GM21786 (cell line): ENCODE measurements around the gene ZNF423.
"Not testable (repeated sequence)": the region's sequence is repeated elsewhere in the genome, so short reads cannot be mapped to it uniquely, and the experiment has no call there.

Source experiments
- ATAC-seq: cut with Tn5 transposase; IDR thresholded peaks from one replicate; pipeline ENCODE4 v1.9.1; 2021; ENCODE audit not compliant: unreplicated experiment

ZNF423 gene

DNA sequence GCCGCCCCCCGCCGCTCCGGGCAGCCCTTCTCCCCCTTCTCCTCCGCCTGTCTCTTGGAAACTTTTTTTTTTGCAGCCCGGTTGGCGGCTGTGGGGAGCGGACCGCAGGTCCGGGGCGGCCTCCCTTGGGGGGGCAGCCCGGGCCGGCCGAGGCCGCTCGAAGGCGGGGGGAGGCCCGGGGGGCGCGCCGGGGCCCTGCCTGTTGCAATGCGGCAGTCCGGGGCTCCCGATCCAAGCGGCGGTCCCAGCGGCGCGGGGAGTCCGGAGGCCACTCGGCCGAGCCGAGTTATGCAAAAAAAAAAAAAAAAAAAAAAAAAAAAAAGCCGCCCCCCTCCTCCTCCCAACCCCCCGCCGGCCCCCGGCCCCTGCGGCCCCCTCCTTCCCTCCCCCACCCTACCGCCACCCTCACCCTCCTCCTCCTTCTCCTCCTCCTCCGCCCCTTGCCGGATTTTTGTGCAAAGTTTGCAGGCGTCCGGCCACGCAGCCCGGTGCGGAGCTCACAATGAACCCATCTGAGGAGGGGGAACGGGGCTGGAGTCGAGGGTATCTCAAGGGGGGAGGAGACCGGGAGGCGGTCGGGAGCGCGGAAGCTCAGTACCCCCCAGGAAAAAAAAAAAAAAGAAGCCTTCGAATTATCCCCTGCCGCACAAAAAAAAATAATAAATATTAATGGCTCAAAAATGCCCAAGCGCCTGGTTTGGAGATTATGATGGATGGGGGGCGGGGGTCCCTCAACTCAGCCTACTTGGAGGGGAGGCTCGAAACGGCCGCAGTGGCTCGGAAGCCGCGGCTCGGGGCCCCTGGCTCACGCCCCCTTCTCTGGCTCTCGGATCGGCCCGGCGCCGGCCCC, at the start of gene ZNF423:
ZNF423 (minus strand) TSS at position 291 of the 850 bp plus-strand sequence. CDS start 338 bp downstream, outside the sequence.
- no peak for ATAC-seq

DNA sequence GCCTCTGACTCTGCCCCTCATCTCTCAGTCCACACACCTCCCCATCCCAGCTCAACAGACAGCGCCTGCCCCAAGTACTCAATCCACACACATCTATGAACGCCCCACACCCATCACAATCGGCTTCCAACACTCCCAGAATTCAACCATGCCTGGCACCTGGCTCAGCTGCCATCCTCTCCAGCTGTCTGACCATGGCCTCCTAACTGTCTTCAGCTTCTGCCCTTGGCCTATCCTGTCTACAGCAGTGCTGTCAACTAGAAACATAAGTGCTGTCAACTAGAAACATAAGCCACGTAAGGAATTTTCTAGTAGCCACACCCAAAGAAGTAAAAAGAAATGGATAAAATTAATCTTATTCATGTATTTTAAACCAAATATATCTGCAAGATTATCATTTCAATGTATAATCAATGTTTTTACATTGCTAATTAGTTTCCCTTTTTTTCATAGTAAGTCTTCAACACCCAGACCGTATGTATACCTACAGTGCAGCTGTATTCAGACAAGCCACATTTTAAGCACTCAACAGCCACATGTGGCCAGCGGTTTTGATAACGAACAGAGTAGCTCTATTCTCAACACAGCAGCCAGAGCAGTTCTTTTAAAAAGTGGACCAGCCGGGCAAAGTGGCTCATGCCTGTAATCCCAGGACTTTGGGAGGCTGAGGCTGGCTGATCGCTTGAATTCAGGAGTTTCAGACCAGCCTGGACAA, 48.6 kb upstream of the ZNF423 start:
- ATAC-seq = no peak

DNA sequence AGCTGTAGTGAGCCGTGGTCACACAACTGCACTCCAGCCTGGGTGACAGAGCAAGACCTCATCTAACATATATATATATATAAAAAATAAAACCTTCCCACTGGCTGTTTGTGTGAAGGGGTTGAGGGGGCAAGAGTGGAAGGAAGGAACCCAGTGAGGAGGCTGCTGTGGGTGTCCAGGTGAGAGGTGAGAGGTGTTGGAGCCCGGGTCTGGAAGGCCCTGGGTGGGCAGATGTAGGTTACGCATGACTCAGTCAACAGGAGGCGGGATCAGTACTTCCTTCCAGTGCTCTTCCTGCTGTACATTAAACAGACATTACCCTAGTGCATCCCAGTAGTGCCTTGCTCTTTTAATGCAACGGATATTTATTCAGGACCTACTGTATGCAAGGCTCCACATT, 47.0 kb upstream of the ZNF423 start:
- ATAC-seq = no peak

- ATAC-seq = no peak
Measured at GRCh38 chr16:49901711-49902110, 45.8 kb upstream of the ZNF423 start.

GRCh38 chr16:49900875-49901274, 45.0 kb upstream of the ZNF423 start:
- ATAC-seq = no peak

DNA sequence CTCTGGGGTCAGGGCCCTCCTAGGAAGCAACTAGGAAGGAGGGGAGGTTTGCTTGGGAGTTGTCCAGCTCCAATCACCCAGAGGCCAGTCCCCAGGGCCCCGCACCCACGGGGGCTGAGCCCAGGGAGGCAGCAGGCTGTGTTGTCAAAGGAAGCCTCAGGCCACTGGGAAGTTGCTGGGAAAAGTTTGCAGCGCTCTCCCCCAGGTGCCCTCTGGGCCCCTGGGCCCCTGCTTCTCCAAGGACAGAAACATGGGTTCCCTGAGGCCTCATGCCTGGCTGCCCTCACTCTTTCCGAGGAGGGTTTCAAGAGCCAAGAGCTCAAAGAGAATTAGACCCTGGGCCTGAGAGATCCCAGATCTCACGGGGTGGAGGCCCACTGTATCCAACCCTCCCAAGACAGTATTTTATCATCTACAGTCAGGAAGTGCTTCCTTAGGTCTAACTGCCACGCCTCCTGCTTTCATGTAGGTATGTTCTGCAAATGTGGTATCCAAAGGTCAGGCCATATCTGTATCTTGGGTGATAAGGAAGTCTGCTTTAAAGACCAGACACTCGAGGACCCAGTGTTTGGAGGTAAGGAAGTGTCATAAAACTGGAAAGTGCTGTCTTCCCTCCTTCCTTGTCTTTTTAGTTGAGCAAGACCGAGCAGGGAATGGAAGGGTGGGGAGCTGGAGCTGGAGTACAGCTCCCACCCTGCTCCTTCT, 44.2 kb upstream of the ZNF423 start:
- ATAC-seq = no peak

GRCh38 chr16:49896447-49896964, 40.6 kb upstream of the ZNF423 start:
- no peak for ATAC-seq

- no peak for ATAC-seq
Measured at GRCh38 chr16:49890876-49891275, 35.0 kb upstream of the ZNF423 start.

DNA sequence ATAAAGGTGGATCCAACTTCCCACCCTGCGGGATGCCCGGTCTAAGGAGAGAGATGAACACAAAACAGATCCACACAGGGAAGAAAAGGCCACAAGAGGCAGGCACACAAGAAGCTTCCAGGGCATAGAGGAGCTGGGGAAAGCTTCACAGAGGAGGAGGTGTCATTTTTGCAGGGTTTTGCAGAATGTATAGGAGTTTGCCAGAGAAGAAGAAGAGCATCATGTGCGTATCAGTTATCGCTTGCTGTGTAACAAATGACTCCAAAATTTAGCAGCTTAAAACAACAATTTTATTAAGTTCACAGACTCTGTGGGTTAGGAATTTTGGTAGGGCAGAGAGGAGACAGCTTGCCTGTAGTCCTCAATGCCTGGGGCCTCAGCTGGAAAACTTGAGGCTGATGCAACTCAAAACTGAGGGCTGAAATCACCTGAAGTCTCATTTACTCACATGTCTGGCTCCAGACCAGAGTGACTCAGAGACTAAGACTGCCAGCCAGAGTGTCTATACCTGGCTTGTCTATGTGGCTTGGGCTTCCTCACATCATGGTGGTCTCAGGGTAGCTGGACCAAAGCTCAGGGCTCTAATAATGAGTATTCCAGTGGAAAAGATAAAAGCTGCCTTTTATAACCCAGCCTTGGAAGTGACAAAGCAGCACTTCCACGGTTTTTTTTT, 33.9 kb upstream of the ZNF423 start:
- ATAC-seq = no peak

- no peak for ATAC-seq
Measured at GRCh38 chr16:49886554-49887094, 30.7 kb upstream of the ZNF423 start.

GRCh38 chr16:49884033-49885015, 28.4 kb upstream of the ZNF423 start:
- ATAC-seq = no peak

DNA sequence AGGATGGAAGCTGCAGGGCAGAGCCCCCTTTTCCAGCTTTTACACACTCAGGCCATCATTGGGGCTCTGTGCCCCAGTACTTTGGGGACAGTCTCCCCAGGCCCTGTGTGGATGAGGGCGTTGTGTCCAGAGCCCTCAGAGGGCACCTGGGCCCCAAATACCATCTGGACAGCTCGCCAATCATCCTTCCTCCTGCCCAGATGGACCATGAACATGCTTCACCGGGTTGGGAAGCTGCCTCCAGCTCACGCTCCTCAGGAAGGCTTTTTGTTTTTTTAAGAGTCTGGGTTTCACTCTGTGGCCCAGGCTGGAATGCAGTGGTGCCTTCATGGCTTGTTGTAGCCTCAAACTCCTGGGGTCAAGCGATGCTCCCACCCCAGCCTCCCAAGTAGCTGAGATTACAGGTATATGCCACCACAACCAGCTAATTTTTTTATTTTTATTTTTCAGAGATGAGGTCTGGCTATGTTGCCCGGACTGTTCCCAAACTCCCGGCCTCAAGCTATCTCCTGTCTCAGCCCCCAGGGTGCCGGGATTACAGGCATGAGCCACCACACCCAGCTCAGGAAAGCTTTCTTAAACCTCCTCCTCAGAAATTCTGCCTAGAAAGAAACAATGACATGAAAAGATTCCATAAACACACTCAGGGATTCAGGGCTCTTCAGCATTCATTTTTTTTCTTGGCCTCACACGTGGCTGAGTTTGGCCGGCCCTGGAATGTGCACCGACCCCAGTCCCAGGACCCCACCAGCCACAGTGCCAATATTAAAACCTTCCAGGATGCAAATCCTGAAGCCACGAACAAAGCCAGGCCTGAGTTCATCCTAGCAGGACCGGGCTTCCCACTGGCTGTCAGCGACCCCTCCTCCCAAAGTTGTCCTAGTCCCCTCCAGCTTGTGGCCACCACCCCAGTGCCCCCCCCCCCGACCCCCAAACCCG, 27.4 kb upstream of the ZNF423 start:
- ATAC-seq = no peak

GRCh38 chr16:49881890-49882289, 26.0 kb upstream of the ZNF423 start:
- ATAC-seq = no peak

GRCh38 chr16:49878540-49878939, 22.6 kb upstream of the ZNF423 start:
- not testable (repeated sequence) for ATAC-seq

DNA sequence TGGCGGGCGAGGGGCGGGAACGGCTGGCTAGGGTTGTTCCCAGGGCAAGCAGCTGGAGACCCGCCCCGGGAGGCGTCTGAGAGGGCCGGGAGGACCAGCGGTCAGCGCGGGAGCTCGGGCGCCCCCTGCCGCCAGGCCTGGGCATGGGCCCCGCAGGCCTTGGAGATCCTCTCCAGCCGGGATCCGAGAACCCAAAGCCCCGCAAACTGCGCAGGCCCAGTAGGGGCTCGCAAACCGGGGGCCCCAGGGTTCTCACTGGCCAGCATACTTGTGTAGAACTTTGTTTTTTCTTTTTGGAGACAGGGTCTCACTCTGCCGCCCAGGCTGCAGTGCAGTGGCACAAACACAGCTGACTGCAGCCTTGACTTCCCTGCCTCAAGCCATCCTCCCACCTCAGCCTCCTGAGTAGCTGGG, 20.8 kb upstream of the ZNF423 start:
- ATAC-seq = no peak

DNA sequence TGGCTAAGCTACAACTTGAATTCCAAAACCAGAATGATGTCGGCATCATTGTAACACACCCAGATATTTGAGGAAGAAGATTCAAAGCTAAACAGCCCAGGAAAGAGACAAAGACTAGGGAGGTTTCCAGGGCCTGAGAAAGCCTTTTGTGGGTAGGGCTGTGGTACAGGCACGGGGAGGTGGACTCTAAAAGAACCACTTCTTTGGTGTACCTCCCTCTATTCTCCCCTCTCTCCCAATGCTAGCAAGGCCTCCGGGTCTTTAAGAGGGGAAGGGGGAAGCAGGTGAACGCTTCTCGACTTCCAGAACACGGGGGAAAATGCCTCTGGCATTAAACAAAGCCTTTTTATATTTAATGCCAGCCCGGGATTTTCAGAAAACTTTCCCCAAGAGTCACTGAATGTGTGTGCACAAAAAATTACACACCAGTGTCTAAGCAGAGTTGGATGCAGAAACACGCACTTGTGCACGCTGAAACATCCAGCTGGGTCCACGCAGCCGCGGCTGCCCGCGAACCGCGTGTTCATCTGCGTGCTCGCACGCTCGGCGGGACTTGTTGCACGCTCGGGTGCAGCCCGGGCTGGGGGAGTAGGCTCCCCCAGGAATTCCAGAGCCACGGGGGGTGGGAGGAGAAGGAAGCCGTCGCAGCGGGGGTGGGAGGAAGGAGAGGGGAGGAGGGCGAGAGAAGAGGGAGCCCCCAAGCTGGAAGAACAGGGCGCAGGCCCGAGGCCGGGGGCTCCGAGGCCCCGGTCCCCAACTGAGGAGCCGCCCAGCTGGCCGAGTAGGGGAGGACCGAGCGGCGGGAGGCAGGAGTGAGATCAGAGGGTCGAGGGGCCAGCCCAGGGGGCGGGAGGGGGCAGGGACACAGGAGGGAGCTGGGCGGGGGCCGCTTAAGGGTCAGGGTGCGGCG, 20.1 kb upstream of the ZNF423 start:
- ATAC-seq = no peak

DNA sequence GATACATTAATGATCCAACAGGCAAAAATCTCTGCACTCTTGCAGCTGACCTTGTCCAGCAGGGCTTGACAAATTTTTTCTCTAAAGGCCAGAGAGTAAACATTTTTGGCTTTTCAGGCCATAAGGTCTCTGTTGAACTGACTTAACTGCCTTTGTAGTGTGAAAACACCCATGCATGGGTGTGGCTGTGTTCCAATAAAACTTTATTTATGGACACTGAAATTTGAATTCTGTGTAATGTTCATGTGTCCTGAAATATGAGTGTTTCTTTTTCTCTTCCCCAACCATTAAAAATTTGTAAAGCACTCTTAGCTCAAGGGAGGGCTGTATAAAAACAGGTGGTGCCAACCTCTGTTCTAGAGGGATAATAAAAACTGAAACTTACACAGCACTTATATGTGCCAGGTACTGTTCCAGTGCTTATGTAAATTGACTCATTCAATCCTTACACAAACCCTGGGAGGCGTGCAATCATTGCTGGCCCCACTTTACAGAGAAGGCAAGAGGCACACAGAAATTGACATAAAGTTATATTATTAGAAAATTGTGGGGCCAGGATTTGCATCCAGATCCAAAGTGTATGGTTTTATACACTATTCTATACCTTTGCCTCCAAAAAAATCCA, 18.8 kb upstream of the ZNF423 start:
- no peak for ATAC-seq
